ENCODE data around the gene NRP1. TPM values are rescaled to one million over a fixed set of nuclear protein-coding genes. Genes with fewer than 3 reads are reported as not detected.
"Not testable (repeated sequence)": the region's sequence is repeated elsewhere in the genome, so short reads cannot be mapped to it uniquely, and the experiment has no call there.

Gene NRP1
- total RNA-seq (2014; rRNA removed; shearing (Covaris generic); ENCODE audit: low replicate concordance) = 18.1 and 18.4 TPM in 2 replicates

GRCh38 chr10:33334153-33334804 lies at the start of gene NRP1:
TSS of gene NRP1 (minus strand) at chr10:33334667. CDS start at chr10:33334382, 285 bp downstream.
- DNase-seq (ENCODE audit: low read depth) = peak; percentile 69
- in situ Hi-C loops (cut with HindIII; ENCODE audit: low pct_unique_long_range_greater_than_20kb, low sequenced_read_pairs) = no loop called here

GRCh38 chr10:33384201-33384600 lies 49.7 kb upstream of the NRP1 start:
- in situ Hi-C loops (cut with HindIII; ENCODE audit: low pct_unique_long_range_greater_than_20kb, low sequenced_read_pairs); DNase-seq (ENCODE audit: low read depth): not testable (repeated sequence)

- no peak for DNase-seq (ENCODE audit: low read depth)
- in situ Hi-C loops (cut with HindIII; ENCODE audit: low pct_unique_long_range_greater_than_20kb, low sequenced_read_pairs) = no loop called here
Observed at GRCh38 chr10:33382921-33383713, 48.6 kb upstream of the NRP1 start.

DNA sequence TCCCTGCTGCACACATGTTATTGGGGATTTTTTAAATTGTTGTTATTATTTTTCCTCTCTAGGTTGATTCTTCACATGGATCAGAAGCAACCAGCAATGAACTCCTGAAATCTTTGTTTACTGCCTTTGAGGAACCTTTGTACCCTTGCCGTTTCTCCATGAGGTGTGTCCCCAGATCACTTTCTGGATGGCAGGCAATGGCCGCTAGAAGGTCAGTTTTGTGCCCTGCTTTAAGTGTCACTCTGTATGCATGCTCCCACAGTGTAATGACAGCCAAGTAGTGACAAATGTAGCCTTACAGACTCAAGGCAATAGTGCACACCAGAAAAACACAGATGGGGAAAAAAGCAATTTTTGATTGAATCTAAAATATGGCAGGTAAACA lies 47.7 kb upstream of the NRP1 start:
- in situ Hi-C loops (cut with HindIII; ENCODE audit: low pct_unique_long_range_greater_than_20kb, low sequenced_read_pairs) = no loop called here

GRCh38 chr10:33381451-33382215 lies 47.2 kb upstream of the NRP1 start:
- DNase-seq (ENCODE audit: low read depth) = no peak
- in situ Hi-C loops (cut with HindIII; ENCODE audit: low pct_unique_long_range_greater_than_20kb, low sequenced_read_pairs) = no loop called here

More for the DNA sequence above, 47.7 kb upstream of the NRP1 start:
- no peak for DNase-seq (ENCODE audit: low read depth)

- in situ Hi-C loops (cut with HindIII; ENCODE audit: low pct_unique_long_range_greater_than_20kb, low sequenced_read_pairs) = no loop called here
- DNase-seq (ENCODE audit: low read depth) = peak; percentile 29
Observed at GRCh38 chr10:33377658-33378025, 43.2 kb upstream of the NRP1 start.

- peak; percentile 27 for DNase-seq (ENCODE audit: low read depth)
- in situ Hi-C loops (cut with HindIII; ENCODE audit: low pct_unique_long_range_greater_than_20kb, low sequenced_read_pairs) = no loop called here
Observed at GRCh38 chr10:33376976-33377657, 42.6 kb upstream of the NRP1 start.

DNA sequence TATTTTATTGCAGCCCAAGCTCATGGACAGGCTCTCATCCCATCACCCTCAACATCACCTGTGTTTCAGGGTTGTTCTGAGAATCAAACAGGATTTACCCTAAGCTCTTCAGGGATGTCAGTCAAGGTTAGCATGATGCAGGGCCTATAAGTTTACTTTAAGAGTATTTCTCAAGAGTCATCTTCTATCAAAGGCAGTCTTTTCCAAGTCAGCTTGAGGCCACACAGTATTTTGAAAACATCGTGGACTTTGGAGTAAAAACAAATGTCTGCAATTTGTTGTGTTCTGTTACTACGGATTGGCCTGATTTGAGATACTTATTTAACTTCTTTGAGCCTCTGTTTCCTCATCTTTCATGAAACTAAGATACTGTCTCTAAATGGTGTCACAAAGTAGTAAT lies 42.0 kb upstream of the NRP1 start:
- no peak for DNase-seq (ENCODE audit: low read depth)
- in situ Hi-C loops (cut with HindIII; ENCODE audit: low pct_unique_long_range_greater_than_20kb, low sequenced_read_pairs) = no loop called here

GRCh38 chr10:33373263-33373662 lies 38.8 kb upstream of the NRP1 start:
- DNase-seq (ENCODE audit: low read depth) = no peak
- in situ Hi-C loops (cut with HindIII; ENCODE audit: low pct_unique_long_range_greater_than_20kb, low sequenced_read_pairs) = no loop called here

GRCh38 chr10:33371234-33371633 lies 36.8 kb upstream of the NRP1 start:
- in situ Hi-C loops (cut with HindIII; ENCODE audit: low pct_unique_long_range_greater_than_20kb, low sequenced_read_pairs) = no loop called here

DNA sequence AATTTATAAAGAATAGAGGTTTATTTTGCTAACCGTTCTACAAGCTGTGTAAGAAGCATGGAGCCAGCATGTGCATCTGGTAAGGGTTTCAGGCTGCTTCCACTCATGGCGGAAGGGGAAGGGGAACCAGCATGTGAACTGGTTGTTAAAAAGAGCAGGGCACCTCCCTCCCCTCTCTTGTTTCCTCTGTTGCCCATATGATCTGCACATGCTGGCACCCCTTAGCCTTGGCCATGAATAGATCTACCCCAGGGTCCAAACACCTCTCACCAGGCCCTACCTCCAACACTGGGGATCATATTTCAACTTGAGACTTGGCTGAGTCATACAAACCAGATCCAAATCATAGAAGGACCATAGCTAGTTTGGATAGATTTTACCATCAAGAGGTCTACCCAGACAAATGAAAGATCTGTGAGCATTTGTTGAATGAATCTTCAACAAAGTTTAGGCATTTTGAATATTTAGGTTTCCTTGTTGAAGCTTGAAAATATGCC lies 36.0 kb upstream of the NRP1 start:
- DNase-seq (ENCODE audit: low read depth) = no peak
- in situ Hi-C loops (cut with HindIII; ENCODE audit: low pct_unique_long_range_greater_than_20kb, low sequenced_read_pairs) = no loop called here

More at GRCh38 chr10:33371234-33371633, 36.8 kb upstream of the NRP1 start:
- DNase-seq (ENCODE audit: low read depth) = no peak

DNA sequence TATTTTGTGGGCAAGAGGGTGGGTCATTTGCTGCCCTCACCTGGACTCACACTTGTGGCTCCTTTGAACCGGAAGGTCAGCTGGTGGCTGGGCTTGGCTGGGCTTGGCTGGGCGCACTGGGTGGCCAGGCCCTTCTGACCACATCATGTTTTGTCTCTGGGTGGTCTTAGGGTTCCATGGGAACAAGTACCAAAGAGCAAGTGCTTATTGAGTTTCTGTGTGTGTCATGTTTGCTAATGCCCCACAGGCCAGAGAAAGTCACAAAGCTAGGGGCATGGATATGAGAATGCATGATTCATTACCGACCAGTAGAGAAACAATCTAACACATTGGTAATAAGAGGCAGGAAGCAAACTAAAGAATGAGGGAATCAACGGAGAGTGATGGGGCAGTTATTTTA lies 33.6 kb upstream of the NRP1 start:
- no peak for DNase-seq (ENCODE audit: low read depth)
- in situ Hi-C loops (cut with HindIII; ENCODE audit: low pct_unique_long_range_greater_than_20kb, low sequenced_read_pairs) = no loop called here

GRCh38 chr10:33365871-33366411 lies 31.5 kb upstream of the NRP1 start:
- peak; percentile 75 for DNase-seq (ENCODE audit: low read depth)
- in situ Hi-C loops (cut with HindIII; ENCODE audit: low pct_unique_long_range_greater_than_20kb, low sequenced_read_pairs) = no loop called here

DNA sequence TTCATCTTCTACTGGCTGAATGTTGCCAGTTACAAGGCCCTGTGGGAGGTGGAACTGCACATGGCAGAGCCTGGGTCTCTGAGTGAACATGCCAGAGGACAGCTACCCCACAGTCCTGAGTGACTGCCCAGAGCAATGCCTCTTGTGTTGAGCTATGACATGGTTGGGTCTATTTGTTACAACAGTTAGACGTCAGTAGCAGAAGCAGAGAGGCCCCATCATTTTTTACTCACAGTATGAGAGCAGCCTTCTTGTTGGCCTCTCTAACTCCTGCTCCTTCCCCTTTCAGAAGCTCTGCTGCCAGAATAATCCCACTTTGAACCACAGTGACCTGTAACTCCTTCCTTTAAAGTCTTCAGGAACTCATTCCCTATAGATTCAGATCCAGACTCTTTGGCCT lies 30.8 kb upstream of the NRP1 start:
- in situ Hi-C loops (cut with HindIII; ENCODE audit: low pct_unique_long_range_greater_than_20kb, low sequenced_read_pairs) = no loop called here
- DNase-seq (ENCODE audit: low read depth) = no peak

GRCh38 chr10:33363106-33363505 lies 28.6 kb upstream of the NRP1 start:
- no peak for DNase-seq (ENCODE audit: low read depth)
- in situ Hi-C loops (cut with HindIII; ENCODE audit: low pct_unique_long_range_greater_than_20kb, low sequenced_read_pairs) = no loop called here

GRCh38 chr10:33358016-33358415 lies 23.5 kb upstream of the NRP1 start:
- no peak for DNase-seq (ENCODE audit: low read depth)
- in situ Hi-C loops (cut with HindIII; ENCODE audit: low pct_unique_long_range_greater_than_20kb, low sequenced_read_pairs) = no loop called here

GRCh38 chr10:33355274-33355673 lies 20.8 kb upstream of the NRP1 start:
- in situ Hi-C loops (cut with HindIII; ENCODE audit: low pct_unique_long_range_greater_than_20kb, low sequenced_read_pairs) = no loop called here
- DNase-seq (ENCODE audit: low read depth) = no peak

GRCh38 chr10:33353853-33354252 lies 19.4 kb upstream of the NRP1 start:
- in situ Hi-C loops (cut with HindIII; ENCODE audit: low pct_unique_long_range_greater_than_20kb, low sequenced_read_pairs) = no loop called here
- DNase-seq (ENCODE audit: low read depth) = no peak

Data from Caki2 (cell line).